ENCODE data around the gene GIMAP5. TPM values are rescaled to one million over a fixed set of nuclear protein-coding genes. Genes with fewer than 3 reads are reported as not detected.

Gene GIMAP5
- total RNA-seq, 1 donor from 2014 or later = 220 TPM

DNA sequence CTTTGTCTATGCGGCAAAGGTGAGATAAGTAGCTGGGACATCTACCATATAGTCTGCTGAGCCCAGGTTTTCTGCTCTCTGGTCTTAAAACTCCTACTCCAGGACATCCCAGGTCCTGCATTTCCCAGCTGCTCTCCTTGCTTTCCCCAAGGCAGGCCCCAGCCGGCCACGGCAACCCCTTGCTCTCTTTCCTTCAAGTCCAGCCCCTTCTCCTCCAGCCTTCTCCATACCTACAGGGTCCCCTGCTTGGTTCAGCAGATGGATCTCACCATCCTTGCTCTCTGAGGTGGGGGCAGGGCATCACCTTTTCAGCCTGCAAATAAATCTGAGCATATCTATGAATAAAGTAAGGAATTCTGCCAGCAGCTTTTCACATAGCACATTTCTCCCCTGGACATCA lies 8.7 kb downstream of the GIMAP5 start:
- no peak for TF ChIP-seq CTCF (IDR thresholded peaks at IDR 0.05; ENCODE audit: unreplicated experiment)

DNA sequence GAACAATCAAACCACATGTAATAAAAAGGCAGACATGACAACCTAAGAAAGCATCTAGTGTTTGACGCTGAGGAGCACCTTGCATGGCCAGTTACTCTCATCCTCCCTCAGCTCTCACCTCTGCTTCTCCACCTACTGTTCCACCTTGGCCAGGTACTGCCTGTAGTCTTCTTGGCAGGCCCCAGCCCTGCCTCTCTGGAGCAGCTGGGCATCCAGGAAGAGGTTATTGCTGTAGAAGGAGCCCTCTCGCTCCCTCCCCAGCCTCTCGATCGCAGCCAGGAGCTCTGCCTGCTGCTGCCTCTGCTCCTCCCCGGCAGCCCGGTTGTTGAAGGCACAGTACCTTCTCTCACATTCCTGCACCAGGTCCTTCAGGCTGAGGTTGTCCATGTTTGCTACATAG lies 9.7 kb downstream of the GIMAP5 start:
- Mint-ChIP-seq H3K36me3 (ENCODE audit: low read depth, unreplicated experiment) (peaks cover 51% of the 10 kb centered on the region), H3K9me3 (ENCODE audit: unreplicated experiment) (peaks cover 3% of the 10 kb centered on the region), H3K27ac (ENCODE audit: unreplicated experiment) (no peak overlapping the region), H3K4me1 (ENCODE audit: unreplicated experiment) (peaks cover 41% of the 10 kb centered on the region), H3K4me3 (ENCODE audit: unreplicated experiment) (peak overlapping the region; percentile 60), H3K27me3 (ENCODE audit: unreplicated experiment) (peaks cover 23% of the 10 kb centered on the region)
- no peak for DNase-seq (ENCODE audit: low spot score)
- no peak for TF ChIP-seq CTCF (IDR thresholded peaks at IDR 0.05; ENCODE audit: unreplicated experiment)

More for the DNA sequence above, 8.7 kb downstream of the GIMAP5 start:
- peaks cover 4% of the 10 kb centered on the region for H3K9me3 Mint-ChIP-seq (ENCODE audit: unreplicated experiment)
- peaks cover 62% of the 10 kb centered on the region for H3K36me3 Mint-ChIP-seq (ENCODE audit: low read depth, unreplicated experiment)
- H3K27ac Mint-ChIP-seq (ENCODE audit: unreplicated experiment) = no peak overlapping the region
- H3K27me3 Mint-ChIP-seq (ENCODE audit: unreplicated experiment) = peaks cover 23% of the 10 kb centered on the region
- no peak for DNase-seq (ENCODE audit: low spot score)
- peaks cover 51% of the 10 kb centered on the region for H3K4me1 Mint-ChIP-seq (ENCODE audit: unreplicated experiment)
- H3K4me3 Mint-ChIP-seq (ENCODE audit: unreplicated experiment) = peak overlapping the region; percentile 67

DNA sequence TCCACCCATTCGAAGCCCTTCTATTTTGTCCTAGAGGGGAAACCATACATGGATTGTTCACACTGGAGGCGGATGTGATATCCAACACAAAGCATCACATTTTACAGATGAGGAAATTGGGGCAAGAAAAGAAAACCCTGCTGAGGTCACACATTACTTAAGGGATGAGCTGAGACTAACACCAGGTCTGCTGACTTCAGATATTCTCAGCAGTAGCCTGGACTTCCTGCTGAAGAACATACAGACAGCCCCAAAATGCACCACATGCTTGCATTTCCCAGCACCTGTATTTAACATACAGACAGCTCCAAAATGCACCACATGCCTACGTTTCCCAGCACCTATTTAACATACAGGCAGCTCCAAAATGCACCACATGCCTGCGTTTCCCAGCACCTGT lies 11.2 kb downstream of the GIMAP5 start:
- H3K27me3 Mint-ChIP-seq (ENCODE audit: unreplicated experiment) = peaks cover 20% of the 10 kb centered on the region

GRCh38 chr7:150751702-150752101 lies 14.5 kb downstream of the GIMAP5 start:
- Mint-ChIP-seq H3K27me3 (ENCODE audit: unreplicated experiment) (peaks cover 10% of the 10 kb centered on the region), H3K27ac (ENCODE audit: unreplicated experiment) (no peak overlapping the region), H3K4me1 (ENCODE audit: unreplicated experiment) (peaks cover 27% of the 10 kb centered on the region), H3K9me3 (ENCODE audit: unreplicated experiment) (no peaks in the 10 kb centered on the region), H3K4me3 (ENCODE audit: unreplicated experiment) (no peak overlapping the region), H3K36me3 (ENCODE audit: low read depth, unreplicated experiment) (peaks cover 10% of the 10 kb centered on the region)
- DNase-seq (ENCODE audit: low spot score) = no peak
- no peak for TF ChIP-seq CTCF (IDR thresholded peaks at IDR 0.05; ENCODE audit: unreplicated experiment)

More for the DNA sequence above, 11.2 kb downstream of the GIMAP5 start:
- Mint-ChIP-seq H3K27ac (ENCODE audit: unreplicated experiment) (no peak overlapping the region), H3K4me1 (ENCODE audit: unreplicated experiment) (peaks cover 29% of the 10 kb centered on the region), H3K4me3 (ENCODE audit: unreplicated experiment) (peak overlapping the region; percentile 32), H3K36me3 (ENCODE audit: low read depth, unreplicated experiment) (peaks cover 37% of the 10 kb centered on the region), H3K9me3 (ENCODE audit: unreplicated experiment) (no peaks in the 10 kb centered on the region)
- TF ChIP-seq CTCF (IDR thresholded peaks at IDR 0.05; ENCODE audit: unreplicated experiment) = no peak
- no peak for DNase-seq (ENCODE audit: low spot score)

DNA sequence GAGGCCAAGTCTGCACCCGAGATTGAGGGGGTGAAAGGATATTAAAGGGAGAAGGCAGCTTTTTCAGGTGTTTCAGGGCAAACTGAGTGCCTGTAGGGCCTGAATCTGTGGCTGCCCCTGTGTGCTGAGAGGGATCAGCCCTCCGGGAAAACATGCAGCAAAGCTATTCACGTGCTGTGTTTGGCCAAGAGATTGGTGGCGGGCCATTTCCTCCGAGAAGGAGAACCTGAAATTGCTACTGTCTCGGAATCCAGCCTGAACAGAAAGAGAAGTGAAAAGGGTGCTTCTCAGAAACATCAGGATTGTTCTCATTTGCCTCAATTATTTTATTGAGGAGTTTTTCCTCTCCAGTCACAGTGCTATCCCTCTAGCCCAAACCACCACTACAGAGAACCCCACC lies 16.0 kb downstream of the GIMAP5 start:
- no peak for TF ChIP-seq CTCF (IDR thresholded peaks at IDR 0.05; ENCODE audit: unreplicated experiment)
- Mint-ChIP-seq H3K27ac (ENCODE audit: unreplicated experiment) (no peak overlapping the region), H3K36me3 (ENCODE audit: low read depth, unreplicated experiment) (peaks cover under 1% of the 10 kb centered on the region), H3K4me3 (ENCODE audit: unreplicated experiment) (no peak overlapping the region), H3K9me3 (ENCODE audit: unreplicated experiment) (no peaks in the 10 kb centered on the region), H3K27me3 (ENCODE audit: unreplicated experiment) (peaks cover 6% of the 10 kb centered on the region), H3K4me1 (ENCODE audit: unreplicated experiment) (peaks cover 27% of the 10 kb centered on the region)
- DNase-seq (ENCODE audit: low spot score) = no peak
